Measurements from ENCODE around the gene ARV1. TPM values are rescaled to one million over a fixed set of nuclear protein-coding genes. Genes with fewer than 3 reads are reported as not detected.

The ARV1 gene
- polyA plus RNA-seq, 2 of the 4 experiments (the other 2 are of a cell fraction), result 31.2 to 50.0 TPM

- ATAC-seq (no peak), FAIRE-seq (no peak), DNase-seq (ENCODE audit: low read depth in 1 of 2, low spot score in 1 of 2) (no peak)
- Histone ChIP-seq H3K9me3 (no peaks in the 10 kb centered on the region), H3K4me1 (no peaks in the 10 kb centered on the region), H3K4me2 (no peak overlapping the region), H3K4me3 (no peak overlapping the region), H3K27ac (no peak overlapping the region)
- CTCF ChIA-PET, result interaction anchor here (0.8 kb wide), 1 partner anchor 33 kb away, joined by 3 read pairs; no protein-coding TSS in a partner anchor
- POLR2A ChIA-PET, result no interaction called here
- 81% methylated on average over 3 of the region's 3 CpGs for WGBS (ENCODE audit: missing lambda C conversion rate)
- TF ChIP-seq GATA3 (IDR thresholded peaks at IDR 0.05; ENCODE audit: borderline replicate concordance) (no peak), NFE2L2 (conservative IDR thresholded peaks at IDR 0.05; ENCODE audit: low read length) (no peak), RARB (CRISPR knock-in tag; IDR thresholded peaks at IDR 0.05) (no peak), POLR2AphosphoS2 (conservative IDR thresholded peaks at IDR 0.05; ENCODE audit: low read length) (no peak), KDM1A (IDR thresholded peaks at IDR 0.05; ENCODE audit: low read depth) (no peak), ZNF302 (CRISPR knock-in tag; IDR thresholded peaks at IDR 0.05) (no peak)
These were observed 30.0 kb upstream of the ARV1 start for GRCh38 chr1:230948903-230949302.

GRCh38 chr1:230950404-230950803 is 28.5 kb upstream of the ARV1 start:
- Histone ChIP-seq H3K4me2 (no peak overlapping the region), H3K4me1 (no peaks in the 10 kb centered on the region), H3K9me3 (no peaks in the 10 kb centered on the region), H3K4me3 (no peak overlapping the region), H3K27ac (no peak overlapping the region)
- CTCF ChIA-PET, result interaction anchor here (0.9 kb wide), 1 partner anchor 116 kb away, joined by 3 read pairs; no protein-coding TSS in a partner anchor
- POLR2A ChIA-PET, result no interaction called here
- ATAC-seq, result no peak
- no peak for DNase-seq (ENCODE audit: low read depth in 1 of 2, low spot score in 1 of 2)
- no peak for FAIRE-seq
- WGBS (ENCODE audit: missing lambda C conversion rate), result 36% methylated on average over 3 of the region's 3 CpGs
- TF ChIP-seq CTCF (IDR thresholded peaks at IDR 0.05), result no peak
- TF ChIP-seq PHF8 (IDR thresholded peaks at IDR 0.05; ENCODE audit: borderline replicate concordance, low read depth), result no peak
- no peak for TF ChIP-seq ZFP36 (IDR thresholded peaks at IDR 0.05; ENCODE audit: borderline replicate concordance, partially characterized antibody)
- TF ChIP-seq SMC3 (IDR thresholded peaks at IDR 0.05), result no peak
- no peak for TF ChIP-seq JUN (IDR thresholded peaks at IDR 0.05)
- TF ChIP-seq BHLHE40 (IDR thresholded peaks at IDR 0.05; ENCODE audit: low read depth, low read length), result no peak
- no peak for TF ChIP-seq RAD21 (conservative IDR thresholded peaks at IDR 0.05 in 1 of 2, IDR thresholded peaks at IDR 0.05 in 1 of 2)
- TF ChIP-seq, protein P1, sequence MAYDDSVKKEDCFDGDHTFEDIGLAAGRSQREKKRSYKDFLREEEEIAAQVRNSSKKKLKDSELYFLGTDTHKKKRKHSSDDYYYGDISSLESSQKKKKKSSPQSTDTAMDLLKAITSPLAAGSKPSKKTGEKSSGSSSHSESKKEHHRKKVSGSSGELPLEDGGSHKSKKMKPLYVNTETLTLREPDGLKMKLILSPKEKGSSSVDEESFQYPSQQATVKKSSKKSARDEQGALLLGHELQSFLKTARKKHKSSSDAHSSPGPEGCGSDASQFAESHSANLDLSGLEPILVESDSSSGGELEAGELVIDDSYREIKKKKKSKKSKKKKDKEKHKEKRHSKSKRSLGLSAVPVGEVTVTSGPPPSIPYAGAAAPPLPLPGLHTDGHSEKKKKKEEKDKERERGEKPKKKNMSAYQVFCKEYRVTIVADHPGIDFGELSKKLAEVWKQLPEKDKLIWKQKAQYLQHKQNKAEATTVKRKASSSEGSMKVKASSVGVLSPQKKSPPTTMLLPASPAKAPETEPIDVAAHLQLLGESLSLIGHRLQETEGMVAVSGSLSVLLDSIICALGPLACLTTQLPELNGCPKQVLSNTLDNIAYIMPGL (CRISPR knock-in tag; IDR thresholded peaks at IDR 0.05; ENCODE audit: borderline replicate concordance), result no peak
- TF ChIP-seq RARB (CRISPR knock-in tag; IDR thresholded peaks at IDR 0.05), result no peak
- no peak for TF ChIP-seq CHD2 (IDR thresholded peaks at IDR 0.05; ENCODE audit: low read length, partially characterized antibody)
- TF ChIP-seq NFE2L2 (conservative IDR thresholded peaks at IDR 0.05; ENCODE audit: low read length), result no peak
- TF ChIP-seq, protein P2, sequence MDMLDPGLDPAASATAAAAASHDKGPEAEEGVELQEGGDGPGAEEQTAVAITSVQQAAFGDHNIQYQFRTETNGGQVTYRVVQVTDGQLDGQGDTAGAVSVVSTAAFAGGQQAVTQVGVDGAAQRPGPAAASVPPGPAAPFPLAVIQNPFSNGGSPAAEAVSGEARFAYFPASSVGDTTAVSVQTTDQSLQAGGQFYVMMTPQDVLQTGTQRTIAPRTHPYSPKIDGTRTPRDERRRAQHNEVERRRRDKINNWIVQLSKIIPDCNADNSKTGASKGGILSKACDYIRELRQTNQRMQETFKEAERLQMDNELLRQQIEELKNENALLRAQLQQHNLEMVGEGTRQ (IDR thresholded peaks at IDR 0.05), result no peak
- TF ChIP-seq ZSCAN20 (CRISPR knock-in tag; IDR thresholded peaks at IDR 0.05), result no peak
- no peak for TF ChIP-seq FOXS1 (CRISPR knock-in tag; IDR thresholded peaks at IDR 0.05)
- TF ChIP-seq MAFK (IDR thresholded peaks at IDR 0.05; ENCODE audit: partially characterized antibody), result no peak
- no peak for TF ChIP-seq HDAC2 (IDR thresholded peaks at IDR 0.05)
- no peak for TF ChIP-seq TFCP2L1 (CRISPR knock-in tag; IDR thresholded peaks at IDR 0.05)
- TF ChIP-seq, protein P3, sequence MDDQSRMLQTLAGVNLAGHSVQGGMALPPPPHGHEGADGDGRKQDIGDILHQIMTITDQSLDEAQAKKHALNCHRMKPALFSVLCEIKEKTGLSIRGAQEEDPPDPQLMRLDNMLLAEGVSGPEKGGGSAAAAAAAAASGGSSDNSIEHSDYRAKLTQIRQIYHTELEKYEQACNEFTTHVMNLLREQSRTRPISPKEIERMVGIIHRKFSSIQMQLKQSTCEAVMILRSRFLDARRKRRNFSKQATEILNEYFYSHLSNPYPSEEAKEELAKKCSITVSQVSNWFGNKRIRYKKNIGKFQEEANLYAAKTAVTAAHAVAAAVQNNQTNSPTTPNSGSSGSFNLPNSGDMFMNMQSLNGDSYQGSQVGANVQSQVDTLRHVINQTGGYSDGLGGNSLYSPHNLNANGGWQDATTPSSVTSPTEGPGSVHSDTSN (IDR thresholded peaks at IDR 0.05), result no peak

All from A549 (cell line).